Measurements from ENCODE around the gene LYPD6B. TPM values are rescaled to one million over a fixed set of nuclear protein-coding genes. Genes with fewer than 3 reads are reported as not detected.
"Not testable (repeated sequence)": the region's sequence is repeated elsewhere in the genome, so short reads cannot be mapped to it uniquely, and the experiment has no call there.

The LYPD6B gene
- total RNA-seq, 1 donor from 2014 or later = not detected

GRCh38 chr2:149225446-149225845 lies 186.9 kb downstream of the LYPD6B start:
- no peaks in the 10 kb centered on the region for H3K9me3 Mint-ChIP-seq
- H3K4me1 Mint-ChIP-seq (ENCODE audit: low read depth) = no peaks in the 10 kb centered on the region
- no peaks in the 10 kb centered on the region for H3K36me3 Mint-ChIP-seq (ENCODE audit: low read depth)
- H3K27me3 Mint-ChIP-seq (ENCODE audit: low read depth) = peaks cover 6% of the 10 kb centered on the region
- no peak overlapping the region for H3K27ac Mint-ChIP-seq
- intact Hi-C loops (cut with micrococcal nuclease) = no loop called here
- no peak for DNase-seq (ENCODE audit: low spot score)
- H3K4me3 Mint-ChIP-seq (ENCODE audit: low read depth) = no peak overlapping the region

- Mint-ChIP-seq H3K4me1 (ENCODE audit: low read depth) (no peaks in the 10 kb centered on the region), H3K27me3 (ENCODE audit: low read depth) (peaks cover 6% of the 10 kb centered on the region), H3K4me3 (ENCODE audit: low read depth) (no peak overlapping the region), H3K36me3 (ENCODE audit: low read depth) (no peaks in the 10 kb centered on the region), H3K27ac (no peak overlapping the region), H3K9me3 (no peaks in the 10 kb centered on the region)
- DNase-seq (ENCODE audit: low spot score) = no peak
- intact Hi-C loops (cut with micrococcal nuclease) = no loop called here
Observed at GRCh38 chr2:149226790-149227189, 188.3 kb downstream of the LYPD6B start.

- no peaks in the 10 kb centered on the region for H3K36me3 Mint-ChIP-seq (ENCODE audit: low read depth)
- H3K27ac Mint-ChIP-seq = no peak overlapping the region
- no peaks in the 10 kb centered on the region for H3K4me1 Mint-ChIP-seq (ENCODE audit: low read depth)
- intact Hi-C loops (cut with micrococcal nuclease) = no loop called here
- DNase-seq (ENCODE audit: low spot score) = no peak
- H3K9me3 Mint-ChIP-seq = no peaks in the 10 kb centered on the region
- peaks cover 5% of the 10 kb centered on the region for H3K27me3 Mint-ChIP-seq (ENCODE audit: low read depth)
- no peak overlapping the region for H3K4me3 Mint-ChIP-seq (ENCODE audit: low read depth)
Observed at GRCh38 chr2:149235816-149236375, 197.4 kb downstream of the LYPD6B start.

GRCh38 chr2:149236410-149236809 lies 197.9 kb downstream of the LYPD6B start:
- no peak for DNase-seq (ENCODE audit: low spot score)
- Mint-ChIP-seq H3K4me1 (ENCODE audit: low read depth) (no peaks in the 10 kb centered on the region), H3K36me3 (ENCODE audit: low read depth) (no peaks in the 10 kb centered on the region), H3K4me3 (ENCODE audit: low read depth) (no peak overlapping the region), H3K27ac (no peak overlapping the region), H3K27me3 (ENCODE audit: low read depth) (peaks cover 5% of the 10 kb centered on the region), H3K9me3 (no peaks in the 10 kb centered on the region)
- intact Hi-C loops (cut with micrococcal nuclease) = no loop called here

GRCh38 chr2:149246186-149246585 lies 207.7 kb downstream of the LYPD6B start:
- Mint-ChIP-seq H3K27me3 (ENCODE audit: low read depth) (no peaks in the 10 kb centered on the region), H3K4me3 (ENCODE audit: low read depth) (no peak overlapping the region), H3K27ac (no peak overlapping the region), H3K36me3 (ENCODE audit: low read depth) (no peaks in the 10 kb centered on the region), H3K4me1 (ENCODE audit: low read depth) (no peaks in the 10 kb centered on the region), H3K9me3 (no peaks in the 10 kb centered on the region)
- DNase-seq (ENCODE audit: low spot score) = no peak
- intact Hi-C loops (cut with micrococcal nuclease) = no loop called here

GRCh38 chr2:149251436-149251835 lies 212.9 kb downstream of the LYPD6B start:
- H3K4me1 Mint-ChIP-seq (ENCODE audit: low read depth); H3K36me3 Mint-ChIP-seq (ENCODE audit: low read depth); H3K27ac Mint-ChIP-seq; H3K4me3 Mint-ChIP-seq (ENCODE audit: low read depth); H3K27me3 Mint-ChIP-seq (ENCODE audit: low read depth); intact Hi-C loops (cut with micrococcal nuclease); DNase-seq (ENCODE audit: low spot score); H3K9me3 Mint-ChIP-seq: not testable (repeated sequence)

DNA sequence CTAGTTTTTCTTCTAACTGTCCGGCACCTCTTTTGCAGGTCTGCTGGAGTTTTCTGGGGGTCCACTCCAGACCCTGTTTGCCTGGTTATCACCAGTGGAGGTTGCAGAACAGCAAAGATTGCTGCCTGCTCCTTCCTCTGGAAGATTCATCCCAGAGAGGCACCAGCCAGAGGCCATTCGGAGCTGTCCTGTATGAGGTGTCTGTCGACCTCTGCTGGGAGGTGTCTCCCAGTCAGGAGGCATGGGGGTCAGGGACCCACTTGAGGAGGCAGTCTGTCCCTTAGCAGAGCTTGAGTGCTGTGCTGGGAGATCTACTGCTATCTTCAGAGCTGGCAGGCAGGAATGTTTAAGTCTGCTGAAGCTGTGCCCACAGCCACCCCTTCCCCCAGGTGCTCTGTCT lies 218.4 kb downstream of the LYPD6B start:
- H3K27me3 Mint-ChIP-seq (ENCODE audit: low read depth); H3K27ac Mint-ChIP-seq; H3K9me3 Mint-ChIP-seq; H3K36me3 Mint-ChIP-seq (ENCODE audit: low read depth); intact Hi-C loops (cut with micrococcal nuclease); H3K4me1 Mint-ChIP-seq (ENCODE audit: low read depth); H3K4me3 Mint-ChIP-seq (ENCODE audit: low read depth); DNase-seq (ENCODE audit: low spot score): not testable (repeated sequence)

DNA sequence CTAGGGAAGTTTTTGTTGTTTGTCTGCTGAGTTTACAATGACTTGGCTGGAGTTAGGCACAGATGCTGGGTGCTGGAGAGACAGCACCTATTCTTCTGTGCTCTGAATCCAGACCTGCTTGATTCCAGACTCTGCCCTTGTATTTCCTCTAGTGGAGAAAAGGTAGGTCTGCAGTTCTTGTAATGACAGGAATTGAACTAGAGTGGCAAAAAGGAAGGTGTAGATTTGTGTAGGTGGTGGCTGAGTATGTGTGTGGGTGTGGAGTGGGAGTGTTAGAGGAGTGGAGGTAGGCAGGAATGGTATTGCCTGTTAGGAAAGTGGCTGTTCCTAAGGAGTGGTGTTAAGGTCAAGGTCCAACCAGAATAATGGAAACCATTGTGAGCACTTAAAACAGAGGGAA lies 220.0 kb downstream of the LYPD6B start:
- H3K27ac Mint-ChIP-seq = no peak overlapping the region
- intact Hi-C loops (cut with micrococcal nuclease) = no loop called here
- H3K4me1 Mint-ChIP-seq (ENCODE audit: low read depth) = no peaks in the 10 kb centered on the region
- H3K27me3 Mint-ChIP-seq (ENCODE audit: low read depth) = no peaks in the 10 kb centered on the region
- no peak for DNase-seq (ENCODE audit: low spot score)
- H3K9me3 Mint-ChIP-seq = no peaks in the 10 kb centered on the region
- no peak overlapping the region for H3K4me3 Mint-ChIP-seq (ENCODE audit: low read depth)
- H3K36me3 Mint-ChIP-seq (ENCODE audit: low read depth) = no peaks in the 10 kb centered on the region

DNA sequence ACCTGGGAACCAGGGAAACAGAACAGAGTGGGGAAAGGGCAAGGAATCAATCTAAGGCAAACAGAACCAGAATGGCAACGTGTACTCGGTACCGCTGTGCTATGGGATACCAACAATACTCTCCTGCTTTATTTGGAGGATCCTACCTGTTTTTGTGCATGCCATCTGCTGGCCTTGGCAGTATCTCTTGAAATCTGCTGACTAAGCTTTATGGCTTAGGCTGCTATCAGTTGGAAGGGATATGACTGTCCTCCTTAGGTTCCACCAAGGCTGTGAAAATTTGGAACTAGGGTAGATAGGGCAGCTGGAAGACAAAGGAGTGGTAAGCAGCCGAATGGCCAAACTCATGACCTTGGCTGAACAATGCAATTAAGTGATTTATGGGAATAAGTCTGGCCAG lies 220.6 kb downstream of the LYPD6B start:
- Mint-ChIP-seq H3K9me3 (no peaks in the 10 kb centered on the region), H3K36me3 (ENCODE audit: low read depth) (no peaks in the 10 kb centered on the region)

GRCh38 chr2:149261692-149262091 lies 223.2 kb downstream of the LYPD6B start:
- no peaks in the 10 kb centered on the region for H3K36me3 Mint-ChIP-seq (ENCODE audit: low read depth)
- H3K9me3 Mint-ChIP-seq = no peaks in the 10 kb centered on the region
- H3K4me1 Mint-ChIP-seq (ENCODE audit: low read depth) = no peaks in the 10 kb centered on the region
- no peak for DNase-seq (ENCODE audit: low spot score)
- H3K4me3 Mint-ChIP-seq (ENCODE audit: low read depth) = no peak overlapping the region
- intact Hi-C loops (cut with micrococcal nuclease) = no loop called here
- H3K27ac Mint-ChIP-seq = no peak overlapping the region
- H3K27me3 Mint-ChIP-seq (ENCODE audit: low read depth) = no peaks in the 10 kb centered on the region

More for the DNA sequence above, 220.6 kb downstream of the LYPD6B start:
- intact Hi-C loops (cut with micrococcal nuclease) = no loop called here
- Mint-ChIP-seq H3K27ac (no peak overlapping the region), H3K4me1 (ENCODE audit: low read depth) (no peaks in the 10 kb centered on the region), H3K4me3 (ENCODE audit: low read depth) (no peak overlapping the region), H3K27me3 (ENCODE audit: low read depth) (no peaks in the 10 kb centered on the region)
- DNase-seq (ENCODE audit: low spot score) = no peak

Other genes starting within 250 kb of the LYPD6B start
- gene KIF5C, start 163.5 kb upstream of the LYPD6B start, total RNA-seq = 12.9 and 17.3 TPM in 2 replicates

Data from activated T-helper 2 cell treated with anti-CD3 and anti-CD28 coated beads, Interferon-gamma antibody, Interleukin-2, Interleukin-4, amounts not matched to agents 10 μg/mL and 5 μg/mL and 100 μg/mL, durations not matched to agents 14 hours and 24 hours and 36 hours (primary cell).